GM21390 (cell line): Measurements from ENCODE around the gene HBG1.

Experiments
- ATAC-seq: cut with Tn5 transposase; IDR thresholded peaks from one replicate; pipeline ENCODE4 v1.9.1; 2021; ENCODE audit not compliant: unreplicated experiment

HBG1 gene

GRCh38 chr11:5228124-5228523 lies 21.5 kb downstream of the HBG1 start:
- no peak for ATAC-seq

DNA sequence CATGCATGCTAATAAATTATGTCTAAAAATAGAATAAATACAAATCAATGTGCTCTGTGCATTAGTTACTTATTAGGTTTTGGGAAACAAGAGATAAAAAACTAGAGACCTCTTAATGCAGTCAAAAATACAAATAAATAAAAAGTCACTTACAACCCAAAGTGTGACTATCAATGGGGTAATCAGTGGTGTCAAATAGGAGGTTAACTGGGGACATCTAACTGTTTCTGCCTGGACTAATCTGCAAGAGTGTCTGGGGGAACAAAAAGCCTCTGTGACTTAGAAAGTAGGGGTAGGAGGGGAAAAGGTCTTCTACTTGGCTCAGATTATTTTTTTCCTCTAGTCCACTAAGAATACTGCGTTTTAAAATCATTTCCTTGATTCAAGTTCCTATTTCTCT lies 22.0 kb downstream of the HBG1 start:
- no peak for ATAC-seq

DNA sequence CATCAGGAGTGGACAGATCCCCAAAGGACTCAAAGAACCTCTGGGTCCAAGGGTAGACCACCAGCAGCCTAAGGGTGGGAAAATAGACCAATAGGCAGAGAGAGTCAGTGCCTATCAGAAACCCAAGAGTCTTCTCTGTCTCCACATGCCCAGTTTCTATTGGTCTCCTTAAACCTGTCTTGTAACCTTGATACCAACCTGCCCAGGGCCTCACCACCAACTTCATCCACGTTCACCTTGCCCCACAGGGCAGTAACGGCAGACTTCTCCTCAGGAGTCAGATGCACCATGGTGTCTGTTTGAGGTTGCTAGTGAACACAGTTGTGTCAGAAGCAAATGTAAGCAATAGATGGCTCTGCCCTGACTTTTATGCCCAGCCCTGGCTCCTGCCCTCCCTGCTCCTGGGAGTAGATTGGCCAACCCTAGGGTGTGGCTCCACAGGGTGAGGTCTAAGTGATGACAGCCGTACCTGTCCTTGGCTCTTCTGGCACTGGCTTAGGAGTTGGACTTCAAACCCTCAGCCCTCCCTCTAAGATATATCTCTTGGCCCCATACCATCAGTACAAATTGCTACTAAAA lies 22.8 kb downstream of the HBG1 start, which contains the start of gene HBB:
TSS of gene HBB (minus strand) at position 340 of the 579 bp plus-strand sequence. CDS start at position 290, 50 bp downstream.
- no peak for ATAC-seq

- ATAC-seq: no peak
Observed at GRCh38 chr11:5225480-5225871, 24.2 kb downstream of the HBG1 start.

DNA sequence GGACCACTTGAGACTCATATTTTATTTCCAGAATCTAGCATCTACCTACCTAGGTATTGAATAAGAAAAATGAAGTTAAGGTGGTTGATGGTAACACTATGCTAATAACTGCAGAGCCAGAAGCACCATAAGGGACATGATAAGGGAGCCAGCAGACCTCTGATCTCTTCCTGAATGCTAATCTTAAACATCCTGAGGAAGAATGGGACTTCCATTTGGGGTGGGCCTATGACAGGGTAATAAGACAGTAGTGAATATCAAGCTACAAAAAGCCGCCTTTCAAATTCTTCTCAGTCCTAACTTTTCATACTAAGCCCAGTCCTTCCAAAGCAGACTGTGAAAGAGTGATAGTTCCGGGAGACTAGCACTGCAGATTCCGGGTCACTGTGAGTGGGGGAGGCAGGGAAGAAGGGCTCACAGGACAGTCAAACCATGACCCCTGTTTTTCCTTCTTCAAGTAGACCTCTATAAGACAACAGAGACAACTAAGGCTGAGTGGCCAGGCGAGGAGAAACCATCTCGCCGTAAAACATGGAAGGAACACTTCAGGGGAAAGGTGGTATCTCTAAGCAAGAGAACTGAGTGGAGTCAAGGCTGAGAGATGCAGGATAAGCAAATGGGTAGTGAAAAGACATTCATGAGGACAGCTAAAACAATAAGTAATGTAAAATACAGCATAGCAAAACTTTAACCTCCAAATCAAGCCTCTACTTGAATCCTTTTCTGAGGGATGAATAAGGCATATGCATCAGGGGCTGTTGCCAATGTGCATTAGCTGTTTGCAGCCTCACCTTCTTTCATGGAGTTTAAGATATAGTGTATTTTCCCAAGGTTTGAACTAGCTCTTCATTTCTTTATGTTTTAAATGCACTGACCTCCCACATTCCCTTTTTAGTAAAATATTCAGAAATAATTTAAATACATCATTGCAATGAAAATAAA lies 24.8 kb downstream of the HBG1 start:
- no peak for ATAC-seq

GRCh38 chr11:5223686-5224085 lies 26.0 kb downstream of the HBG1 start:
- ATAC-seq: no peak

- no peak for ATAC-seq
Observed at GRCh38 chr11:5223146-5223545, 26.5 kb downstream of the HBG1 start.

- ATAC-seq: no peak
Observed at GRCh38 chr11:5210376-5210885, 39.2 kb downstream of the HBG1 start.

- no peak for ATAC-seq
Observed at GRCh38 chr11:5204787-5205186, 44.9 kb downstream of the HBG1 start.

DNA sequence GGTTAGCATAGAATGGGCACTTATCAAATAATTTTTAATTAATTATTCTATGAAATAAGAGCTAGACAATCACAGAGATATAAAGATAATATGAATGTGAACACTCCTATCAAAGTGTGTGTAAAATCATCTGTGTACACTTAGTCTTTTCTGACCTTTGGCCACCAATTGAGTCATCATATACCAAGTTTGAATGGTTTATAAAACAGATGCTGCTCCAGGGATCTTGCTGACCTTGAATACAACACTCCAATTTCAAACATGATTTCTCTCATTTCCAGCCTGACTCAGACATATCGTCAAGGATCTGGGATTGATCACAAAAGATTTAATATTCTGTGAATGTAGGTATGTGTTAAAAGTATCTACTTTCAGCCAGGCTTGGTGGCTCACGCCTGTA lies 46.3 kb downstream of the HBG1 start:
- ATAC-seq: no peak

DNA sequence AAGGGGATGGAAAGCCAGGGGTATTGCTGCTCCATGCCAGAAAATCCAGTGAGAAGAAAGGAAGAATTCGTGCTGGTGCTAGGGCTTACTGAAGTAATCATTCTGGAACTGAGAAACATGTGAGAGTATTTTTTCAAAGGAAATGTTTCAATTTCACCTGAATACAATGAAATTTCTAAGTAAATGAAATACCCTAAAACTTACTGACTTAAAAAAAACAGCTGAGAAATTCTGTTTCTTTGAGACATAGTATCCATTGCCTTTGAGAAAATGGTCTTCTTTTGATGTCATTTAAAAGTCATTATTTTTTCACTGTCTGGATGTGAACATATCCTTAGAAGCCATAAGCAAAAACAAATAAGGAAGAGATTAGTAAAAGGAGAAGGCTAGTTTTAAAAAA lies 49.1 kb downstream of the HBG1 start, which contains the start of gene OR51V1:
TSS of gene OR51V1 (minus strand) at position 101 of the 400 bp plus-strand sequence. CDS start at position 101, 0 bp downstream.
- ATAC-seq: no peak

- no peak for ATAC-seq
Observed at GRCh38 chr11:5198285-5198684, 51.4 kb downstream of the HBG1 start.
